Astrocyte of the cerebellum (primary cell): ENCODE measurements around the gene CDC6.

ENCODE experiments used
- DNase-seq: peaks from one replicate; pipeline ENCODE4 v3.0.0-alpha.2; 2011; ENCODE audit warnings: low read depth
- H3K4me3 ChIP-seq: 2 replicates; pipeline ENCODE4 v1.5.1; 2011; ENCODE audit warnings: mild to moderate bottlenecking, low read depth, low read length, moderate library complexity
- CTCF ChIP-seq: IDR thresholded peaks from 2 replicates; pipeline ENCODE4 v1.5.1; 2012; ENCODE audit warnings: low read length, low read depth, moderate library complexity, mild to moderate bottlenecking; ENCODE audit errors: missing control alignments
- in situ Hi-C: cut with HindIII; loops from 2 replicates; pipeline ENCODE4 v1.10.0; 2017; ENCODE audit warnings: low sequenced_read_pairs

Gene CDC6

GRCh38 chr17:40352237-40352778, 64.6 kb downstream of the CDC6 start:
- no peak for DNase-seq
- no peak for TF ChIP-seq CTCF
- no peak overlapping the region for H3K4me3 ChIP-seq
- in situ Hi-C loops = loop anchor here (5.0 kb wide), 1 partner anchor 50 kb away; no protein-coding TSS in a partner anchor

- no peak for TF ChIP-seq CTCF
- in situ Hi-C loops = loop anchor here (5.0 kb wide), 1 partner anchor 51 kb away; no protein-coding TSS in a partner anchor
- no peak for DNase-seq
These were observed 65.2 kb downstream of the CDC6 start for GRCh38 chr17:40352779-40353394.

More at GRCh38 chr17:40352779-40353394, 65.2 kb downstream of the CDC6 start:
- H3K4me3 ChIP-seq = no peak overlapping the region
